Mucosa of descending colon (tissue), 3 donors: ENCODE data around the gene TPM2. TPM values are rescaled to one million over a fixed set of nuclear protein-coding genes. Genes with fewer than 3 reads are reported as not detected.

Experiments used
- ATAC-seq: fragments of 200-7000 bp; cut with Tn5 transposase; one replicate; pipeline ENCODE4 v1.9.1; 2020; ENCODE audit warnings: mild to moderate bottlenecking, moderate library complexity
- DNase-seq, 3 donors: peaks; one replicate each; pipeline ENCODE4 v3.0.0-alpha.2; 2020
- H3K36me3 ChIP-seq: fragments of 200-600 bp; one replicate; pipeline ENCODE4 v1.8.0; 2021; ENCODE audit warnings: low read depth, mild to moderate bottlenecking
- H3K4me1 ChIP-seq: fragments of 200-600 bp; one replicate; pipeline ENCODE4 v1.8.0; 2021; ENCODE audit warnings: low read depth, mild to moderate bottlenecking
- H3K4me3 ChIP-seq: fragments of 200-600 bp; one replicate; pipeline ENCODE4 v1.8.0; 2021; ENCODE audit warnings: mild to moderate bottlenecking
- H3K9me3 ChIP-seq: fragments of 200-600 bp; one replicate; pipeline ENCODE4 v1.8.0; 2021; ENCODE audit warnings: mild to moderate bottlenecking
- intact Hi-C, 2 donors: fragments of 100-400 bp; cut with DNase I in 1 of 2; cut with micrococcal nuclease in 1 of 2; formaldehyde crosslinking; loops; one replicate each; pipeline versions ENCODE4 v1.11.0 to v1.11.1; 2022; cut with DNase I, micrococcal nuclease
- total RNA-seq, 3 donors: library from RNA; stranded (reverse); fragmentation: NEBNext Ultra II Directional in 2 of 3; extraction: Animal tissue kit (Norgen Biotek cat#: 25700) in 2 of 3; gene quantifications; one replicate each; pipeline versions ENCODE4 v1.2.1 to v1.2.4, GENCODE V29; 2021 to 2023
- TF ChIP-seq, protein P1 (sequence below): fragments of 200-600 bp; IDR thresholded peaks from one replicate; pipeline ENCODE4 v1.8.0; 2022; ENCODE audit warnings: antibody characterized with exemption, mild to moderate bottlenecking
- donor health status: DM: no; HTN: no; CAD: no; lungs with moderate emphysema.
- donor health status: DM: no; HTN: no; CAD: no.
- donor health status: DM: no; HTN: yes; CAD: no.

Gene TPM2
- total RNA-seq, 3 donors from 2014 or later: 45.3 to 1,899 (median 152) TPM

DNA sequence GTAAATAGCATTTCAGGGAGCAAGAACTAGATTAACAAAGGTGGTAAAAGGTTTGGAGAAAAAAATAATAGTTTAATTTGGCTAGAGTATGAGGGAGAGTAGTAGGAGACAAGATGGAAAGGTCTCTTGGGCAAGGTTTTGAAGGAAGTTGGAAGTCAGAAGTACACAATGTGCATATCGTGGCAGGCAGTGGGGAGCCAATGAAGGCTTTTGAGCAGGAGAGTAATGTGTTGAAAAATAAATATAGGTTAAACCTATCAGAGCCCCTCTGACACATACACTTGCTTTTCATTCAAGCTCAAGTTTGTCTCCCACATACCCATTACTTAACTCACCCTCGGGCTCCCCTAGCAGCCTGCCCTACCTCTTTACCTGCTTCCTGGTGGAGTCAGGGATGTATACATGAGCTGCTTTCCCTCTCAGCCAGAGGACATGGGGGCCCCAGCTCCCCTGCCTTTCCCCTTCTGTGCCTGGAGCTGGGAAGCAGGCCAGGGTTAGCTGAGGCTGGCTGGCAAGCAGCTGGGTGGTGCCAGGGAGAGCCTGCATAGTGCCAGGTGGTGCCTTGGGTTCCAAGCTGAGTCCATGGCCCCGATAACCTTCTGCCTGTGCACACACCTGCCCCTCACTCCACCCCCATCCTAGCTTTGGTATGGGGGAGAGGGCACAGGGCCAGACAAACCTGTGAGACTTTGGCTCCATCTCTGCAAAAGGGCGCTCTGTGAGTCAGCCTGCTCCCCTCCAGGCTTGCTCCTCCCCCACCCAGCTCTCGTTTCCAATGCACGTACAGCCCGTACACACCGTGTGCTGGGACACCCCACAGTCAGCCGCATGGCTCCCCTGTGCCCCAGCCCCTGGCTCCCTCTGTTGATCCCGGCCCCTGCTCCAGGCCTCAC lies 16.3 kb downstream of the TPM2 start, which contains the start of gene CA9:
Gene CA9, plus strand, starts transcription at position 797 of the 893 bp plus-strand sequence. Its CDS starts 32 bp downstream, at position 829.
- DNase-seq: peak in 2 of 3 donors; percentile 51 to 62
- H3K9me3 ChIP-seq: no peaks in the 10 kb centered on the region
- H3K4me1 ChIP-seq: peaks cover 22% of the 10 kb centered on the region
- TF ChIP-seq, protein P1, sequence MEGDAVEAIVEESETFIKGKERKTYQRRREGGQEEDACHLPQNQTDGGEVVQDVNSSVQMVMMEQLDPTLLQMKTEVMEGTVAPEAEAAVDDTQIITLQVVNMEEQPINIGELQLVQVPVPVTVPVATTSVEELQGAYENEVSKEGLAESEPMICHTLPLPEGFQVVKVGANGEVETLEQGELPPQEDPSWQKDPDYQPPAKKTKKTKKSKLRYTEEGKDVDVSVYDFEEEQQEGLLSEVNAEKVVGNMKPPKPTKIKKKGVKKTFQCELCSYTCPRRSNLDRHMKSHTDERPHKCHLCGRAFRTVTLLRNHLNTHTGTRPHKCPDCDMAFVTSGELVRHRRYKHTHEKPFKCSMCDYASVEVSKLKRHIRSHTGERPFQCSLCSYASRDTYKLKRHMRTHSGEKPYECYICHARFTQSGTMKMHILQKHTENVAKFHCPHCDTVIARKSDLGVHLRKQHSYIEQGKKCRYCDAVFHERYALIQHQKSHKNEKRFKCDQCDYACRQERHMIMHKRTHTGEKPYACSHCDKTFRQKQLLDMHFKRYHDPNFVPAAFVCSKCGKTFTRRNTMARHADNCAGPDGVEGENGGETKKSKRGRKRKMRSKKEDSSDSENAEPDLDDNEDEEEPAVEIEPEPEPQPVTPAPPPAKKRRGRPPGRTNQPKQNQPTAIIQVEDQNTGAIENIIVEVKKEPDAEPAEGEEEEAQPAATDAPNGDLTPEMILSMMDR: no peak
- peak; percentile 55 for ATAC-seq
- no peaks in the 10 kb centered on the region for H3K36me3 ChIP-seq
- no peak within 1 kb of the TSS for H3K4me3 ChIP-seq
- intact Hi-C loops: no loop called here

GRCh38 chr9:35669331-35670145 lies 20.2 kb downstream of the TPM2 start:
- H3K4me1 ChIP-seq: peaks cover 19% of the 10 kb centered on the region
- peak; percentile 82 for ATAC-seq
- TF ChIP-seq, protein P1: no peak
- intact Hi-C loops: no loop called here
- H3K9me3 ChIP-seq: no peaks in the 10 kb centered on the region
- H3K36me3 ChIP-seq: no peaks in the 10 kb centered on the region
- no peak overlapping the region for H3K4me3 ChIP-seq
- peak; percentile 28 to 95 (median 80) for DNase-seq

DNA sequence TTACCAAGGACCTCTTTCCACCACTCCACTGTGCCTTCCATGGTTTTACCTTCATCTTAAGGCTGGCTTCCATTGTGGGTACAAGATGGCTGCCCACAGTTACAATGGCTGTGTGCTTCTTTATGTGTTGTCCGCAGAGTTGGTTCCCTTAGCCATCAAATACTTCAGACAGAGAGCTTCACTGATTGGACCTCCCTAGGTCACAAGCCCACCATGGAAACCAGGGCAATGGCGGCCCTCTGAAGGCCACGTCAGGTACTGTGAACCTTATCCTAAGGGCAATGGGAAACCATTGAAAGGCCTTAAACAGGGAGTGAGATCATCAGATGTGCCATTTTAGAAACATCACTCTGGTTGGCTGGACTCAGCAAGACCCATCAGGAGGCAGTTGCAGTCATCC lies 21.8 kb downstream of the TPM2 start:
- Histone ChIP-seq H3K36me3 (no peaks in the 10 kb centered on the region), H3K4me3 (no peak overlapping the region), H3K9me3 (no peaks in the 10 kb centered on the region), H3K4me1 (peaks cover 20% of the 10 kb centered on the region)
- TF ChIP-seq, protein P1: no peak
- DNase-seq (no peak), ATAC-seq (no peak)
- intact Hi-C loops: no loop called here

- TF ChIP-seq, protein P1: no peak
- no peak overlapping the region for H3K4me3 ChIP-seq
- H3K36me3 ChIP-seq: no peaks in the 10 kb centered on the region
- no peaks in the 10 kb centered on the region for H3K9me3 ChIP-seq
- DNase-seq (no peak), ATAC-seq (no peak)
- peaks cover 29% of the 10 kb centered on the region for H3K4me1 ChIP-seq
- intact Hi-C loops: no loop called here
These were observed 23.2 kb downstream of the TPM2 start for GRCh38 chr9:35666549-35666948.

DNA sequence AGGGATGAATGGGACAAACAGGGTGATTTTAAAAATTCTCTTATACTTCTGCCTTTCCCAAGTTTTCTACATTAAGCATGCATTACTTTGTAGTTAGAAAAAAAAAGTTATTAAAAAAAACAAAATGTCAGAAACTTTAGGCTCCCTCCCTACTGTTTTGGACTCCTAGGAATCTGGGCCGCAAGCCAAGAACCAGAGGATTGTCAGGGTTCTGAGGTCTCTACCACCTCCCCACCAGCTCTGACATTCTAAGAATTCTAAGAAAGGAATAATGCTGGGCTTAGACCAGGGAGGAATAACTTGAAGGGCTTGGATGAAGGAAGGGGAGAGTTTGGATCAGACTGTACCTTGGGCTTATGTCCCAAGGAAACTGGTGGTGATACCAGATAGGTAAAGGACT lies 23.7 kb downstream of the TPM2 start:
- TF ChIP-seq, protein P1: no peak
- H3K9me3 ChIP-seq: no peaks in the 10 kb centered on the region
- peaks cover 34% of the 10 kb centered on the region for H3K4me1 ChIP-seq
- intact Hi-C loops: no loop called here
- H3K4me3 ChIP-seq: no peak overlapping the region
- no peaks in the 10 kb centered on the region for H3K36me3 ChIP-seq
- DNase-seq (no peak), ATAC-seq (no peak)
